K562 (cell line): ENCODE data around the gene CCNO. TPM values are rescaled to one million over a fixed set of nuclear protein-coding genes. Genes with fewer than 3 reads are reported as not detected.

Experiments used
- polyA plus RNA-seq, 8 experiments: library from polyadenylated mRNA; depleted of rRNA in 4 of 8; stranded (reverse) in 5 of 8; unstranded in 3 of 8; fragments of >200 nt; fragmentation: Nextera tagmentation in 2 of 8; fragmentation: Illumina TruSeq in 1 of 8; extraction: Ambion mirVana in 2 of 8; extraction: Trizol in 1 of 8; gene quantifications; 2 replicates each; pipeline versions ENCODE4 v1.2.1 to v1.2.3, GENCODE V29; 2011 to 2014; ENCODE audit warnings: inconsistent platforms in 1 of 8, missing spikeins in 1 of 8
- total RNA-seq, 7 experiments: library from RNA; depleted of rRNA in 6 of 7; stranded (reverse); fragments of >200 nt in 6 of 7; fragmentation: Illumina TruSeq in 2 of 7; extraction: Trizol in 2 of 7; gene quantifications; 2 replicates each; pipeline versions ENCODE4 v1.2.1 to v1.2.3, GENCODE V29; 2011 to 2021; ENCODE audit warnings: low replicate concordance in 1 of 7
- TF ChIP-seq, protein P1 (sequence below): fragments of 450-650 bp; IDR thresholded peaks from 2 replicates; pipeline ENCODE4 v1.6.1; 2016; ENCODE audit warnings: low read depth

CCNO gene
- total and polyA plus RNA-seq, 9 of the 15 experiments (the other 6 are each of a cell fraction or from before 2014, with no cell fraction given): 0.08 to 3.1 (median 0.29) TPM

GRCh38 chr5:55211184-55211874, 22.1 kb downstream of the CCNO start (continued):
- TF ChIP-seq, protein P1, sequence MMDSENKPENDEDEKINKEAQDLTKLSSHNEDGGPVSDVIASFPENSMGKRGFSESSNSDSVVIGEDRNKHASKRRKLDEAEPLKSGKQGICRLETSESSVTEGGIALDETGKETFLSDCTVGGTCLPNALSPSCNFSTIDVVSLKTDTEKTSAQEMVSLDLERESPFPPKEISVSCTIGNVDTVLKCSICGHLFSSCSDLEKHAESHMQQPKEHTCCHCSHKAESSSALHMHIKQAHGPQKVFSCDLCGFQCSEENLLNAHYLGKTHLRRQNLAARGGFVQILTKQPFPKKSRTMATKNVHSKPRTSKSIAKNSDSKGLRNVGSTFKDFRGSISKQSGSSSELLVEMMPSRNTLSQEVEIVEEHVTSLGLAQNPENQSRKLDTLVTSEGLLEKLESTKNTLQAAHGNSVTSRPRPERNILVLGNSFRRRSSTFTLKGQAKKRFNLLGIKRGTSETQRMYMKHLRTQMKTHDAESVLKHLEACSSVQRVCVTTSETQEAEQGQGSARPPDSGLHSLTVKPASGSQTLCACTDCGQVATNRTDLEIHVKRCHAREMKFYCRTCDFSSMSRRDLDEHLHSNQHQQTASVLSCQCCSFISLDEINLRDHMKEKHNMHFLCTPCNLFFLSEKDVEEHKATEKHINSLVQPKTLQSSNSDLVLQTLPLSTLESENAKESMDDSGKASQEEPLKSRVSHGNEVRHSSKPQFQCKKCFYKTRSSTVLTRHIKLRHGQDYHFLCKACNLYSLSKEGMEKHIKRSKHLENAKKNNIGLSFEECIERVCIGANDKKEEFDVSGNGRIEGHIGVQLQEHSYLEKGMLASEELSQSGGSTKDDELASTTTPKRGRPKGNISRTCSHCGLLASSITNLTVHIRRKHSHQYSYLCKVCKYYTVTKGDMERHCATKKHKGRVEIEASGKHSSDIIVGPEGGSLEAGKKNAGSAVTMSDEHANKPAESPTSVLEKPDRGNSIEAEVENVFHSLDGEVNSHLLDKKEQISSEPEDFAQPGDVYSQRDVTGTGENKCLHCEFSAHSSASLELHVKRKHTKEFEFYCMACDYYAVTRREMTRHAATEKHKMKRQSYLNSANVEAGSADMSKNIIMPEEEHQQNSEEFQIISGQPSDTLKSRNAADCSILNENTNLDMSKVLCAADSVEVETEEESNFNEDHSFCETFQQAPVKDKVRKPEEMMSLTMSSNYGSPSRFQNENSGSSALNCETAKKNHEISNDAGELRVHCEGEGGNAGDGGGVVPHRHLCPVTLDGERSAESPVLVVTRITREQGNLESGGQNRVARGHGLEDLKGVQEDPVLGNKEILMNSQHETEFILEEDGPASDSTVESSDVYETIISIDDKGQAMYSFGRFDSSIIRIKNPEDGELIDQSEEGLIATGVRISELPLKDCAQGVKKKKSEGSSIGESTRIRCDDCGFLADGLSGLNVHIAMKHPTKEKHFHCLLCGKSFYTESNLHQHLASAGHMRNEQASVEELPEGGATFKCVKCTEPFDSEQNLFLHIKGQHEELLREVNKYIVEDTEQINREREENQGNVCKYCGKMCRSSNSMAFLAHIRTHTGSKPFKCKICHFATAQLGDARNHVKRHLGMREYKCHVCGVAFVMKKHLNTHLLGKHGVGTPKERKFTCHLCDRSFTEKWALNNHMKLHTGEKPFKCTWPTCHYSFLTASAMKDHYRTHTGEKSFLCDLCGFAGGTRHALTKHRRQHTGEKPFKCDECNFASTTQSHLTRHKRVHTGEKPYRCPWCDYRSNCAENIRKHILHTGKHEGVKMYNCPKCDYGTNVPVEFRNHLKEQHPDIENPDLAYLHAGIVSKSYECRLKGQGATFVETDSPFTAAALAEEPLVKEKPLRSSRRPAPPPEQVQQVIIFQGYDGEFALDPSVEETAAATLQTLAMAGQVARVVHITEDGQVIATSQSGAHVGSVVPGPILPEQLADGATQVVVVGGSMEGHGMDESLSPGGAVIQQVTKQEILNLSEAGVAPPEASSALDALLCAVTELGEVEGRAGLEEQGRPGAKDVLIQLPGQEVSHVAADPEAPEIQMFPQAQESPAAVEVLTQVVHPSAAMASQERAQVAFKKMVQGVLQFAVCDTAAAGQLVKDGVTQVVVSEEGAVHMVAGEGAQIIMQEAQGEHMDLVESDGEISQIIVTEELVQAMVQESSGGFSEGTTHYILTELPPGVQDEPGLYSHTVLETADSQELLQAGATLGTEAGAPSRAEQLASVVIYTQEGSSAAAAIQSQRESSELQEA: no peak
